Globus pallidus (tissue), 1 donor: ENCODE results near the gene NAP1L3.

Source experiments
- DNase-seq: peaks from one replicate; pipeline ENCODE4 v3.0.0-alpha.2; 2015; ENCODE audit warnings: low spot score

NAP1L3 gene, protein sequence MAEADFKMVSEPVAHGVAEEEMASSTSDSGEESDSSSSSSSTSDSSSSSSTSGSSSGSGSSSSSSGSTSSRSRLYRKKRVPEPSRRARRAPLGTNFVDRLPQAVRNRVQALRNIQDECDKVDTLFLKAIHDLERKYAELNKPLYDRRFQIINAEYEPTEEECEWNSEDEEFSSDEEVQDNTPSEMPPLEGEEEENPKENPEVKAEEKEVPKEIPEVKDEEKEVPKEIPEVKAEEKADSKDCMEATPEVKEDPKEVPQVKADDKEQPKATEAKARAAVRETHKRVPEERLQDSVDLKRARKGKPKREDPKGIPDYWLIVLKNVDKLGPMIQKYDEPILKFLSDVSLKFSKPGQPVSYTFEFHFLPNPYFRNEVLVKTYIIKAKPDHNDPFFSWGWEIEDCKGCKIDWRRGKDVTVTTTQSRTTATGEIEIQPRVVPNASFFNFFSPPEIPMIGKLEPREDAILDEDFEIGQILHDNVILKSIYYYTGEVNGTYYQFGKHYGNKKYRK

DNA sequence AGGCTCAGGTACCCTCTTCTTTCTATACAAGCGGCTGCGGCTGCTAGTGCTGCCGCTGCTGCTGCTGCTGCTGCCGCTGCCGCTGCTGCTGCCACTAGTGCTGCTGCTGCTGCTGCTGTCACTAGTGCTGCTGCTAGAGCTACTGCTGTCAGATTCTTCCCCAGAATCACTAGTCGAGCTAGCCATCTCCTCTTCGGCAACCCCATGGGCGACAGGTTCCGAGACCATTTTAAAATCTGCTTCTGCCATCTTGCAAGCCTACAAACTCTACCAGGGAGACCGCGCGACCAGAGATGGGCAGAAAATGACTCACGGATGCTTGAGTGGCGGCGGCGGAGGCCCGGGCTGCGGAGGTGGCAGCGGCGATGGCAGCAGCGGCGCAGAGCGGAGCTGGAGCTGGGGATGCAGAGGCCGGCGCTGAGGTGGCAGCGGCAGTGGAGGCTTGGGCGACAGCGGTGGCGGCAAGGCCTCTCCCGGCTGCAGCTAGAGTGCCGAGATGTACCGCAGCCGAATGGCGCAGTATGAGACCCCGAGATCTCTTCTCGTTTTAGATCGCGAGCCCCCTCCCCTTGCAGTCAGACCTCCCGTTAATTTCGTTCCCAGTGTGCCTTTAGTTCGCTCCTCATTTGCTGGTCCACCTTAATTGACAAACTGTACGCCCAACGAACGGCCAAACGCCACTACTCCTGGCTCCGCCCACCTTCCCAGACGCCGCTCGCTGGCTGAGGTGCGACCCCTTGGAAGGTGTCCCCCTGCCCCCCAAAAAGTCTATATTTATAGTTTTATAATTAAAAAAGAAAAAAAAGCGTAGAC, at the start of gene NAP1L3:
TSS of gene NAP1L3 (minus strand) at position 523 of the 813 bp plus-strand sequence. CDS start at position 249, 274 bp downstream.
- peak; percentile 90 for DNase-seq

DNA sequence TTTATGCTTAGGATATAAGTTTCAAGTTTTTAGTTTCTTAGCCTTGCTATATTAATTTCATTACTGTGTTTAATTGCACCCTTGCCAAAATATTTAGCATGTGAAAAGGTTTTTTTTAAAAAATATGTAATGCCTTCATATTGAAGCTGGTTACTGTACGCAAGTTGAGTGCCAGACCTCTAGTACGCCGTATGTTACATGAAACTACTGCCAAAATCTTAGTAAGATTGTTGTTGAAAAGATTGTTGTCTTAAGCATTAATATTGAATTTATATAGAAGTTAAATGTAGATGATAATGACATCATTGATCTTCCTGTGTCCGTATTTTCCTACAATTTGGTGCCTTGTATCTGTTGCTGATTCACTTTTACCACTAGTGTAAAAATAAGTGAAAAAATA, 37.7 kb upstream of the NAP1L3 start:
- DNase-seq, result no peak

DNA sequence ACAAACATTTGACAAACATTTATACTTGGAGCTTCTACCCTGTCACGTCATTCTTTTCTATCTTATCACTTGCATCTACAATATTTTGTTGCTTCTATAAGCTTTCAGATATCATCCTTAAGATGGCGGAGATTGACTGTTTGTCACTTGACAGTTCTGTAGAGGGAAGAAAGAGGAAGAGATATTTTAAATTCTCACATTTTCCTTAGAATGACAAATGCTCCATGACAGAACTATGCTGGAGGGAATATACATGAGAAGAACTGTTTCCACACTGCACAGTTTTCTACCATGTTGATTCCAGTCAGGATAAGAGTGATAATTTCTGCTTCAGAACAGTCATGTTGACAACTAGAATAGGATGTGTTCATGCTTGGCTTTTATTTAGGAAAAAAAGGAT, 30.3 kb upstream of the NAP1L3 start:
- DNase-seq, result no peak

DNA sequence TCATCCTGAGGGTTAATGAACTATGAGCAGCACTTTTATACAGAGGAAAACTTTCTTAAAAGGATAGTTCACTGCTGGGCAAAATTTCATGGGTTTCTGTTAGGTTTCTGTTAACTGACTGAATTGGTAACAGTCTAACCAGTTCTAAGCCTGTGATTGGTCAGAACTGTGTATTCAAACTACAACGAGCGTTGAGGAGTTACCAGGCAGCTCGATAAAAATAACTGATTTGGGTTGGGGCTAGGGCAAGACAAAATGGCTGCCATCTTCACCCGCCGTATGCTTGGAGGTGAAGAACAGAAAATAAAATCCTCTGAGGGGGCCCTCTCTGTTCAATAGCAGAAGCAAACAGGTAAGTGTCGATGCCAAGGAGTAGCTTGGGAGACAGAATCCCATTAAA, 22.6 kb upstream of the NAP1L3 start:
- no peak for DNase-seq

DNA sequence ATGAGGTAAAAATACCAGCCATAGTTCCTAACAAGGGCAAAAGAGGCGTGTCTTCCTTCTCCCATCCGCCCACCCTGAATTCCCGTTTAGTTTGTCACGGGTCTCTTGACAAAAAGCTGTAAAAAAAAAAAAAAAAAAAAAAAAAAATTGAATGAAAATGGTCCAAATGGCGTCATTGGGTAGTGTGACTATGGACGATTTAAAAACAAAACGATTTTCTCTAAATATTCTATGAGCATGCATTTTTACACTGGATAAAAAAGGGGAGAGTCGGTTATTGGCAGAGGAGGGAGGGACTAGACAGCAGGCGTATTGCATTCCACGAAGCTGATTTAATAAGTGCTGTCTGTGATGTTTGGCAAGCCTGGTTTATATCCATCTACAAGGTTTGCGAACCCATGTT, 492 bp upstream of the NAP1L3 start, which contains the start of gene FAM133A:
TSS of gene FAM133A (plus strand) at position 338 of the 403 bp plus-strand sequence. CDS start 35,214 bp downstream, outside the sequence.
- no peak for DNase-seq

DNA sequence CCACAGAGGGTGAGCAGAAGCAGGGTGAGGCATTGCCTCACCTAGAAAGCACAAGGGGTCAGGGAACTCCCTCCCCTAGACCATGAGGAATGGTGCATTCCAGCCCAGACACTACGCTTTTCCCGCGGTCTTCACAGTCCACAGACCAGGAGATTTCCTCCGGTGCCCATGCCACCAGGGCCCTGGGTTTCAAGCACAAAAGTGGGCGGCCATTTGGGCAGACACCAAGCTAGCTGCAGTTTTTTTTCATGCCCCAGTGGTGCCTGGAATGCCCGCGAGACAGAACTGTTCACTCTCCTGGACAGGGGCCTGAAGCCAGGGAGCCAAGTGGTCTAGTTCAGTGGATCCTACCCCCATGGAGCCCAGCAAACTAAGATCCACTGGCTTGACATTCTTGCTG, 12.8 kb downstream of the NAP1L3 start:
- DNase-seq, result no peak

DNA sequence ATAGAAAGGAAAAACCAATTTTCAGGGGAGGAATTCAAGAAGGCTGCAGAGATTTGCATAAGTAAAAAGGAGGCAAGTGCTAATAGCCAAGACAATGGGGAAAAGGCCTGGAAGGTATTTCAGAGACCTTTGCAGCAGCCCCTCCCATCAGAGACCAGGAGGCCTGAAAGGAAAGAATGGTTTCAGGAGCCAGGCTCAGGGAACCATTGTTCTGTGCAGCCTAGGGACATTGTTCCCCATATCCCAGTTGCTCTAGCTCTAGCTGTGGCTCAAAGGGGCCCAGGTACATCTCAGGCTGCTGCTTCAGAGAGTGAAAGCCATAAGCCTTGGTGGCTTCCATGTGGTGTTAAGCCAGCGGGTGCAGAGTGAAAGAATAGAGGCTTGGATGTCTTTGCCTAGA, 24.0 kb downstream of the NAP1L3 start:
- DNase-seq, result no peak

DNA sequence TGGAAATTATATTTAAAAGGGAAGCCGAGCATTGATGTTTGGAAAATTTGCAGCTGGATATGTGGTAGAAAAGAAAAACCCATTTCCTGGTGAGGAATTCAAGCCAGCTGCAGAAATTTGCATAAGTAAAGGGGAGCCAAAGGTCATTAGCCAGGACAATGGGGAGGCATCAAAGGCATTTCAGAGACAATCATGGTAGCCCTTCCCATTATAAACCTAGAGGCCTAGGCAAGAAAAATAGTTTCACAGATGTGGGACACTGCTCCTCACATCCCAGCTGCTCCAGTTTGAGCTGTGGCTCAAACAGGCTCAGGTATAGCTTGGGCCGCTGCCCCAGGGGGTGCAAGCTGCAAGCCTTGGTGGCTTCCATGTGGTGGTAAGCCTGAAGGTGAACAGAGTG, 35.8 kb downstream of the NAP1L3 start:
- no peak for DNase-seq
